GM12878 (cell line): ENCODE measurements around the gene PTGR3. TPM values are rescaled to one million over a fixed set of nuclear protein-coding genes. Genes with fewer than 3 reads are reported as not detected.

Experiments used
- ATAC-seq: fragments of 200-7000 bp; cut with Tn5 transposase; 3 replicates; pipeline ENCODE4 v1.9.1; 2020; ENCODE audit warnings: mild to moderate bottlenecking, moderate library complexity
- BruUV-seq: library from RNA; stranded (reverse); fragments of 400-500 nt; replicated peaks from 2 replicates; lab custom pipeline; 2021; lab: Mats Ljungman, UMichigan
- CTCF ChIA-PET: fragments of 300-600 bp; sonication (Branson Sonifier 250); formaldehyde crosslinking; extraction: SDS; loops from one replicate; lab custom pipeline; 2021; ENCODE audit warnings: inconsistent platforms; lab: Yijun Ruan, JAX
- POLR2A ChIA-PET: fragments of 350-600 bp; formaldehyde crosslinking; extraction: SDS; loops from one replicate; lab custom pipeline; 2021; ENCODE audit warnings: inconsistent platforms; lab: Charles Lee
- RAD21 ChIA-PET: fragments of 300-600 bp; sonication (Branson Sonifier 250); formaldehyde crosslinking; loops from one replicate; lab custom pipeline; 2023; ENCODE audit warnings: antibody characterized with exemption; ENCODE audit not compliant: unreplicated experiment; lab: Charles Lee
- SMC1A ChIA-PET: fragments of 300-600 bp; sonication (Branson Sonifier 250); formaldehyde crosslinking; loops from one replicate; lab custom pipeline; 2023; ENCODE audit not compliant: unreplicated experiment, uncharacterized antibody; lab: Charles Lee
- DNase-seq: peaks from one replicate; pipeline ENCODE4 v3.0.0-alpha.2; 2011; ENCODE audit warnings: low read depth, low spot score
- FAIRE-seq: peaks from 3 replicates; lab custom pipeline; 2011; peaks lifted over from hg19 to GRCh38; lab: Jason Lieb, UNC
- H2AFZ ChIP-seq: 2 replicates; pipeline ENCODE4 v1.6.0; 2011; ENCODE audit warnings: low read depth, low read length, control low read depth; ENCODE audit not compliant: control insufficient read depth
- H3K27ac ChIP-seq: 2 replicates; pipeline ENCODE4 v1.5.1; 2011; ENCODE audit warnings: control low read depth; ENCODE audit not compliant: control insufficient read depth, insufficient read depth
- H3K27me3 ChIP-seq, 2 experiments: replicated peaks in 1 of 2; 2 replicates each; pipeline versions ENCODE4 v1.6.0 to v1.6.1; 2011; ENCODE audit warnings: low read length in 1 of 2; ENCODE audit not compliant: control insufficient read depth in 2 of 2, insufficient read depth in 2 of 2
- H3K36me3 ChIP-seq, 2 experiments: 2 replicates each; pipeline ENCODE4 v1.5.1; 2011; ENCODE audit warnings: low read length in 1 of 2; ENCODE audit not compliant: control insufficient read depth in 2 of 2, insufficient read depth in 2 of 2
- H3K4me1 ChIP-seq: 2 replicates; pipeline ENCODE4 v1.6.1; 2011; ENCODE audit warnings: mild to moderate bottlenecking, low read length, moderate library complexity, mixed read lengths; ENCODE audit not compliant: control insufficient read depth, insufficient read depth
- H3K4me2 ChIP-seq: 2 replicates; pipeline ENCODE4 v1.6.0; 2011; ENCODE audit warnings: control low read depth; ENCODE audit not compliant: control insufficient read depth, insufficient read depth
- H3K4me3 ChIP-seq: fragments of 200-600 bp; sonication (generic); 2 replicates; pipeline ENCODE4 v1.5.1; 2016
- H3K79me2 ChIP-seq: 2 replicates; pipeline ENCODE4 v1.6.0; 2011; ENCODE audit warnings: low read length; ENCODE audit not compliant: control insufficient read depth, insufficient read depth
- H3K9ac ChIP-seq: 2 replicates; pipeline ENCODE4 v1.8.0; 2011; ENCODE audit warnings: low read length, control low read depth, mixed read lengths; ENCODE audit not compliant: control insufficient read depth, insufficient read depth
- H3K9me3 ChIP-seq: replicated peaks from 3 replicates; pipeline ENCODE4 v1.5.1; 2011; ENCODE audit warnings: mild to moderate bottlenecking, low read length; ENCODE audit not compliant: control insufficient read depth, insufficient read depth
- H4K20me1 ChIP-seq: 2 replicates; pipeline ENCODE4 v1.6.0; 2011; ENCODE audit not compliant: control insufficient read depth, insufficient read depth
- BACH1 ChIP-seq: fragments of 450-650 bp; IDR thresholded peaks from 2 replicates; pipeline ENCODE4 v1.6.1; 2017; ENCODE audit warnings: mild to moderate bottlenecking, borderline replicate concordance
- CBFB ChIP-seq: IDR thresholded peaks from 2 replicates; pipeline ENCODE4 v1.6.1; 2016; ENCODE audit warnings: antibody characterized with exemption, low read depth
- FOS ChIP-seq: IDR thresholded peaks from 3 replicates; pipeline ENCODE4 v1.6.1; 2011; ENCODE audit warnings: borderline replicate concordance; ENCODE audit not compliant: insufficient read length; ENCODE audit errors: extremely low read depth
- LARP7 ChIP-seq: fragments of 450-650 bp; IDR thresholded peaks from 2 replicates; pipeline ENCODE4 v1.6.1; 2017; ENCODE audit warnings: mild to moderate bottlenecking
- MLLT1 ChIP-seq: fragments of 450-650 bp; IDR thresholded peaks from 2 replicates; pipeline ENCODE4 v1.6.1; 2016; ENCODE audit warnings: mild to moderate bottlenecking
- MTA3 ChIP-seq: IDR thresholded peaks from 2 replicates; pipeline ENCODE4 v1.6.1; 2012; ENCODE audit warnings: low read length, inconsistent platforms, borderline replicate concordance
- NFYB ChIP-seq: IDR thresholded peaks from 2 replicates; pipeline ENCODE4 v1.6.1; 2011; ENCODE audit warnings: low read depth, mild to moderate bottlenecking, low read length, improper control_type of control experiment, moderate library complexity; ENCODE audit not compliant: insufficient read depth
- PAX5 ChIP-seq: IDR thresholded peaks from 2 replicates; pipeline ENCODE4 v1.6.1; 2011; ENCODE audit warnings: low read depth, low read length, borderline replicate concordance
- RCOR1 ChIP-seq: conservative IDR thresholded peaks from 2 replicates; pipeline ENCODE4 v1.6.1; 2012; ENCODE audit warnings: low read depth, low read length, improper control_type of control experiment
- RFX5 ChIP-seq: IDR thresholded peaks from 2 replicates; pipeline ENCODE4 v1.6.1; 2011; ENCODE audit warnings: low read depth, low read length, improper control_type of control experiment
- SP1 ChIP-seq: IDR thresholded peaks from one replicate; pipeline ENCODE4 v1.6.1; 2011; ENCODE audit warnings: low read depth, low read length
- SRF ChIP-seq, 2 experiments: IDR thresholded peaks; 2 replicates each; pipeline ENCODE4 v1.6.1; 2011; ENCODE audit warnings: low read depth in 2 of 2, low read length in 2 of 2, mild to moderate bottlenecking in 1 of 2, moderate library complexity in 1 of 2
- STAT3 ChIP-seq: IDR thresholded peaks from 2 replicates; pipeline ENCODE4 v1.6.1; 2011; ENCODE audit warnings: low read depth, low read length, improper control_type of control experiment
- SUPT20H ChIP-seq: IDR thresholded peaks from 2 replicates; pipeline ENCODE4 v1.6.1; 2011; ENCODE audit warnings: low read depth, mild to moderate bottlenecking, low read length, moderate library complexity, borderline replicate concordance; ENCODE audit not compliant: control insufficient read depth
- YBX1 ChIP-seq: fragments of 450-650 bp; IDR thresholded peaks from 2 replicates; pipeline ENCODE4 v1.6.1; 2016; ENCODE audit warnings: antibody characterized with exemption
- ZBED1 ChIP-seq: IDR thresholded peaks from 2 replicates; pipeline ENCODE4 v1.6.1; 2016; ENCODE audit warnings: borderline replicate concordance
- ZBTB11 ChIP-seq: fragments of 450-650 bp; formaldehyde crosslinking; IDR thresholded peaks from 2 replicates; pipeline ENCODE4 v1.5.0; 2022; ENCODE audit warnings: mild to moderate bottlenecking, missing genetic modification characterization
- WGBS: methylation state at CpG from one replicate; pipeline ENCODE4 v1.1.6; 2016; ENCODE audit warnings: low lambda C conversion rate; ENCODE audit not compliant: insufficient replicate concordance, insufficient coverage; ENCODE audit errors: missing lambda C conversion rate; 5-methylcytosine and 5-hydroxymethylcytosine counted together
- in situ Hi-C: fragments of 300-500 bp; cut with MboI; formaldehyde crosslinking; loops from 9 replicates; pipeline ENCODE4 v1.14.3; 2018; ENCODE audit warnings: mixed read lengths
- intact Hi-C: fragments of 100-400 bp; cut with micrococcal nuclease; formaldehyde crosslinking; loops from one replicate; pipeline ENCODE4 v1.14.2; 2022; ENCODE audit not compliant: unreplicated experiment
- polyA plus RNA-seq, 11 experiments: library from polyadenylated mRNA; depleted of rRNA in 4 of 11; unstranded in 6 of 11; stranded (reverse) in 5 of 11; fragments of >200 nt; fragmentation: Nextera tagmentation in 4 of 11; fragmentation: Illumina TruSeq in 1 of 11; extraction: Ambion mirVana in 4 of 11; extraction: Trizol in 1 of 11; gene quantifications; 1 replicate in 1 of 11; 2 replicates in 10 of 11; pipeline versions ENCODE4 v1.2.1 to v1.2.3, GENCODE V29; 2011 to 2016; ENCODE audit warnings: inconsistent platforms in 2 of 11, missing spikeins in 2 of 11, low read depth in 1 of 11
- total RNA-seq, 4 experiments: library from RNA; depleted of rRNA in 3 of 4; stranded (reverse); fragments of >200 nt in 3 of 4; fragmentation: Illumina TruSeq in 1 of 4; extraction: Trizol in 1 of 4; gene quantifications; 2 replicates each; pipeline versions ENCODE4 v1.2.1 to v1.2.3, GENCODE V29; 2013 to 2021

Gene PTGR3
- total and polyA plus RNA-seq, 10 of the 15 experiments (the other 5 are each of a cell fraction or from before 2014, with no cell fraction given): 6.2 to 69.8 (median 21.9) TPM

- no peak for TF ChIP-seq ZBTB11 (CRISPR knock-in tag)
- TF ChIP-seq LARP7: no peak
- TF ChIP-seq CBFB: no peak
- TF ChIP-seq SP1: no peak
Measured at GRCh38 chr18:75202696-75203365, 6.1 kb downstream of the PTGR3 start (continued).

- Histone ChIP-seq H3K9ac (no peak overlapping the region), H3K36me3 (peaks cover 5 to 10% of the 10 kb centered on the region in 2 experiments), H3K4me3 (no peak overlapping the region), H3K27ac (no peak overlapping the region), H3K4me2 (no peak overlapping the region), H3K4me1 (no peaks in the 10 kb centered on the region), H3K79me2 (peaks cover 27% of the 10 kb centered on the region), H3K9me3 (no peaks in the 10 kb centered on the region), H3K27me3 (no peaks in the 10 kb centered on the region), H4K20me1 (no peaks in the 10 kb centered on the region), H2AFZ (no peak overlapping the region)
- no TSS peak for BruUV-seq
- ChIA-PET RAD21 (no interaction called here), SMC1A (interaction anchor here (0.9 kb wide), 1 partner anchor 59 kb away, joined by 3 read pairs; no protein-coding TSS in a partner anchor), CTCF (no interaction called here), POLR2A (interaction anchor here (0.7 kb wide), 1 partner anchor 9 kb away, joined by 3 read pairs; no protein-coding TSS in a partner anchor)
- in situ Hi-C loops (loop anchor here (25.0 kb wide), 1 partner anchor 1911 kb away; no protein-coding TSS in a partner anchor), intact Hi-C loops (loop anchor here (10.0 kb wide), 4 partner anchors 207 to 1283 kb away; no protein-coding TSS in a partner anchor)
- no peak for ATAC-seq
- WGBS: over 99% methylated on average over 18 of the region's 18 CpGs
- no peak for DNase-seq
- FAIRE-seq: no peak
- TF ChIP-seq SRF (IDR thresholded peaks at IDR 0.05; ENCODE audit: low read depth in 2 of 2, low read length in 2 of 2) (no peak), RCOR1 (no peak), PAX5 (no peak), NFYB (no peak), YBX1 (no peak), ZBED1 (no peak), MTA3 (no peak), RFX5 (no peak), STAT3 (no peak), BACH1 (no peak), SUPT20H (no peak), MLLT1 (no peak), FOS (no peak)
Measured at GRCh38 chr18:75201282-75202270, 7.4 kb downstream of the PTGR3 start.
